DND-41 (cell line): ENCODE measurements around the gene DET1.
A peak's percentile ranks its signal among the peaks of the same experiment; 100 is the strongest.
"Not testable (repeated sequence)": the region's sequence is repeated elsewhere in the genome, so short reads cannot be mapped to it uniquely, and the experiment has no call there.

ENCODE experiments used
- ATAC-seq: fragments of 200-7000 bp; cut with Tn5 transposase; 3 replicates; pipeline ENCODE4 v1.9.1; 2021; ENCODE audit warnings: low read depth; ENCODE audit not compliant: insufficient read depth
- DNase-seq: peaks from one replicate; pipeline ENCODE4 v3.0.0-alpha.2; 2020
- H2AFZ ChIP-seq: 2 replicates; pipeline ENCODE4 v1.6.0; 2012; ENCODE audit warnings: low read depth, low read length
- H3K27ac ChIP-seq: 2 replicates; pipeline ENCODE4 v1.5.1; 2012; ENCODE audit warnings: low read length, inconsistent platforms
- H3K27me3 ChIP-seq: fragments of 200-600 bp; sonication (generic); 2 replicates; pipeline ENCODE4 v1.6.0; 2012; ENCODE audit warnings: low read length, mild to moderate bottlenecking, inconsistent platforms; ENCODE audit not compliant: insufficient read depth, poor library complexity
- H3K36me3 ChIP-seq: 2 replicates; pipeline ENCODE4 v1.5.1; 2012; ENCODE audit warnings: low read length, inconsistent platforms; ENCODE audit not compliant: insufficient read depth
- H3K4me1 ChIP-seq: 2 replicates; pipeline ENCODE4 v1.5.1; 2012; ENCODE audit warnings: mild to moderate bottlenecking, low read length; ENCODE audit not compliant: insufficient read depth
- H3K4me2 ChIP-seq: 2 replicates; pipeline ENCODE4 v1.6.0; 2012; ENCODE audit warnings: mild to moderate bottlenecking, moderate library complexity, low read length, inconsistent platforms; ENCODE audit not compliant: insufficient read depth
- H3K4me3 ChIP-seq, 2 experiments: fragments of 200-600 bp in 1 of 2; shearing (Covaris generic) in 1 of 2; 2 replicates each; pipeline ENCODE4 v1.5.1; 2012 to 2016; ENCODE audit warnings: inconsistent platforms in 2 of 2, low read length in 2 of 2, mild to moderate bottlenecking in 2 of 2, low read depth in 1 of 2, moderate library complexity in 1 of 2
- H3K79me2 ChIP-seq: 2 replicates; pipeline ENCODE4 v1.6.0; 2012; ENCODE audit warnings: low read length, inconsistent platforms; ENCODE audit not compliant: insufficient read depth
- H3K9ac ChIP-seq: 2 replicates; pipeline ENCODE4 v1.6.0; 2012; ENCODE audit warnings: low read depth, mild to moderate bottlenecking, inconsistent platforms, low read length, moderate library complexity
- H3K9me3 ChIP-seq: 2 replicates; pipeline ENCODE4 v1.5.1; 2012; ENCODE audit warnings: low read length, moderate library complexity, mild to moderate bottlenecking, inconsistent platforms; ENCODE audit not compliant: insufficient read depth, severe bottlenecking
- H4K20me1 ChIP-seq: 2 replicates; pipeline ENCODE4 v1.6.0; 2012; ENCODE audit warnings: low read length; ENCODE audit not compliant: insufficient read depth
- EZH2 ChIP-seq: IDR thresholded peaks from 3 replicates; pipeline ENCODE4 v1.6.1; 2012; ENCODE audit warnings: borderline replicate concordance, low read depth, mild to moderate bottlenecking, moderate library complexity, low read length, inconsistent platforms; ENCODE audit not compliant: severe bottlenecking
- TF ChIP-seq, protein P1 (sequence below): IDR thresholded peaks from 2 replicates; pipeline ENCODE4 v1.5.1; 2012; ENCODE audit warnings: borderline replicate concordance, low read length, moderate library complexity, mild to moderate bottlenecking; ENCODE audit not compliant: poor library complexity, severe bottlenecking; ENCODE audit errors: extremely low read depth

DET1 gene

DNA sequence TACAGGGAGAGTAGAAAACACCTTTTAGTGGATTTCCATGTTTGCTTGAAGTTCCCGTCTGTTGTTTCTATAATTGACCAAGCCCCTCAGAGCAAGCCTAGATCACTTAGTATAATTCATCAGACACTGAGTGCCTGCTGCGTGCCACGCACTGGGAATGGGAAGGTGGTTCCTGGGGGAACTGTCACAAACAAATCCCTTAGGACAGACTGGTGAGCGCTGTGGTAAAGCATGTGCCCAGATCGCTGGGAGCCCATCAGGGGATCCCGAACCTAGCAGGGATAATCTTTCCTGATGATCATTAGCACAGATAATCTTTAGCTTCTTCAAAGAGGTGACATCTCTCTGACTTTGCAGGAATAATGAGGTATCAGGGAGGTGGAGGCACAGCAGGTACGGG lies 69.4 kb downstream of the DET1 start:
- H3K4me2 ChIP-seq = no peak overlapping the region
- H3K27me3 ChIP-seq = no peaks in the 10 kb centered on the region
- peaks cover 57% of the 10 kb centered on the region for H3K36me3 ChIP-seq
- no peaks in the 10 kb centered on the region for H3K79me2 ChIP-seq
- H4K20me1 ChIP-seq = no peaks in the 10 kb centered on the region
- H3K4me3 ChIP-seq = no peak overlapping the region
- H3K4me1 ChIP-seq = no peaks in the 10 kb centered on the region
- no peak overlapping the region for H2AFZ ChIP-seq
- H3K27ac ChIP-seq = no peak overlapping the region
- H3K9ac ChIP-seq = no peak overlapping the region
- no peak for ATAC-seq
- no peaks in the 10 kb centered on the region for H3K9me3 ChIP-seq
- no peak for DNase-seq
- TF ChIP-seq, protein P1, sequence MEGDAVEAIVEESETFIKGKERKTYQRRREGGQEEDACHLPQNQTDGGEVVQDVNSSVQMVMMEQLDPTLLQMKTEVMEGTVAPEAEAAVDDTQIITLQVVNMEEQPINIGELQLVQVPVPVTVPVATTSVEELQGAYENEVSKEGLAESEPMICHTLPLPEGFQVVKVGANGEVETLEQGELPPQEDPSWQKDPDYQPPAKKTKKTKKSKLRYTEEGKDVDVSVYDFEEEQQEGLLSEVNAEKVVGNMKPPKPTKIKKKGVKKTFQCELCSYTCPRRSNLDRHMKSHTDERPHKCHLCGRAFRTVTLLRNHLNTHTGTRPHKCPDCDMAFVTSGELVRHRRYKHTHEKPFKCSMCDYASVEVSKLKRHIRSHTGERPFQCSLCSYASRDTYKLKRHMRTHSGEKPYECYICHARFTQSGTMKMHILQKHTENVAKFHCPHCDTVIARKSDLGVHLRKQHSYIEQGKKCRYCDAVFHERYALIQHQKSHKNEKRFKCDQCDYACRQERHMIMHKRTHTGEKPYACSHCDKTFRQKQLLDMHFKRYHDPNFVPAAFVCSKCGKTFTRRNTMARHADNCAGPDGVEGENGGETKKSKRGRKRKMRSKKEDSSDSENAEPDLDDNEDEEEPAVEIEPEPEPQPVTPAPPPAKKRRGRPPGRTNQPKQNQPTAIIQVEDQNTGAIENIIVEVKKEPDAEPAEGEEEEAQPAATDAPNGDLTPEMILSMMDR = no peak
- TF ChIP-seq EZH2 = no peak

DNA sequence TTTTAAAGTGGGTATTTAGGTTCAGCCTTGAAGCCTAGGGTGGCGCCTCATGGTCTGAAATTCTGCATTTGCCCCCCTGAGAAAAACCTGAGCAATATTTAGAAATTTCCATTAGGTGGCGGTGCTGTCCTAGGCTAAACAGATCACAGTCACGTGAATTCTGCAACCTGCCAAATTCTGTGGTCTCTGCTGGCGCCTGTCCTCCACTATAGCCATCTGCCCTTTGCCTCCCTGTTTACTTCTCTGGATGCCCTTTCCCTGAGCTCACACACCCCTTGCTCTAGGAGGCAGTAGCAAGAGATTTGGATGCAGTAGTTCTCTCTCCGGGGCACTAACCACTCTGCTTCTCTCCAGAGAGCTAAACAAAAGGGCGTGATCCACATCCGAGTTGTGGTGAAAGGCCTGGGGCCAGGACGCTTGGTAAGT lies 69.8 kb downstream of the DET1 start:
- H3K4me1 ChIP-seq = no peaks in the 10 kb centered on the region
- H2AFZ ChIP-seq = no peak overlapping the region
- H4K20me1 ChIP-seq = no peaks in the 10 kb centered on the region
- H3K4me2 ChIP-seq = no peak overlapping the region
- peaks cover under 1% of the 10 kb centered on the region; the same call in 1 of the 2 replicates for H3K79me2 ChIP-seq
- TF ChIP-seq, protein P1 = peak; percentile 59
- no peak for TF ChIP-seq EZH2
- H3K36me3 ChIP-seq = peaks cover 61% of the 10 kb centered on the region
- DNase-seq = peak; percentile 19
- no peak overlapping the region for H3K9ac ChIP-seq
- no peak overlapping the region for H3K4me3 ChIP-seq
- no peaks in the 10 kb centered on the region for H3K27me3 ChIP-seq
- H3K9me3 ChIP-seq = no peaks in the 10 kb centered on the region
- no peak overlapping the region for H3K27ac ChIP-seq
- peak; percentile 54 for ATAC-seq

DNA sequence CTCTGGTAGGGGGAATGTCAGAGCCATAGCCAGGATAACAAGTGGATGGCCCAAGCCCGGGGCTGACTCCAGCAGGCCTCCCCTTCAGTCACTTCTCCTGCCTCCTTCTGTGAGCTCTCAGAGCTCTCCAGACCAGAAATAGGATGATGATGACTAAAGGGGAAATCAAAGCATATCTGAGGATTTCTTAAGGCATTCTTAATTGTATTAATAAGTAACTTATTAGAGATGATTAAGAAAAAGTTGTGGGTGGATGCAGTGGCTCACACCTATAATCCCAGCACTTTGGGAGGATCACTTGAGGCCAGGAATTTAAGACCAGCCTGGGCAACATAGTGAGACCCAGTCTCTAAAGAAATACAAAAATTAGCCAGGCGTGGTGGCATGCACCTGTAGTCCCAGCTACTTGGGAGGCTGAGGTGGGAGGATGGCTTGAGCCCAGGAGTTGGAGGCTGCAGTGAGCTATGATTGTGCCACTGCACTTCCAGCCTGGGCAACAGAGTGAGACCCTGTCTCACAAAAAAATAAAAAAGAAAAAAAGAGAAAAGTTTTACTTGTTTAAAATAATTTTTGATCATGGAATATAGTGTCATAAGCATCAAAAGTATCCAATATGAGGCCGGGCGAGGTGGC lies 72.7 kb downstream of the DET1 start:
- peaks cover 65% of the 10 kb centered on the region for H3K36me3 ChIP-seq
- not testable (repeated sequence) for ATAC-seq, H3K4me1 ChIP-seq, H3K27me3 ChIP-seq, H3K4me2 ChIP-seq, H3K4me3 ChIP-seq, H3K9me3 ChIP-seq, DNase-seq, H3K27ac ChIP-seq, H2AFZ ChIP-seq, H3K79me2 ChIP-seq, H4K20me1 ChIP-seq, H3K9ac ChIP-seq

DNA sequence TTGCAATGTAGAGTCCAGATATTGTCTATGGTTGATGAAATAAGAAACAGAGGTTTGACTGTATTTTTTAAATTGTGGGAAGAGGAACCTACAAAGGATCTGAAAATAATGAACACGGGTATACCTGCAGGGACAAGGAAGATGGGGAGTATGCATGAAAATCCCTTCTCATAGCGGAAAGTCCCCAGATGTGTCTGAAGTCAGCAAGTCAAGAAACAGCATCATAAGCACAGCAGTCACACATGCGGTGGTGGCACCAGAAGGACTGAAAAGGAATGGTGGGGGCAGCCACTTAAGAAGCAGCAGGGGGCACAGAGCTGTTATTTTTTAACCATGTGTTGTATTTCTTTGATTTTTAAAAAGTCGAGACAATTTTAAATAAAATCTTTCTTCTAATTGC lies 74.3 kb downstream of the DET1 start:
- Histone ChIP-seq H3K79me2 (peaks cover 22% of the 10 kb centered on the region), H3K4me3 (no peak overlapping the region), H2AFZ (no peak overlapping the region), H3K27me3 (no peaks in the 10 kb centered on the region), H3K4me1 (peaks cover 15% of the 10 kb centered on the region), H3K4me2 (no peak overlapping the region), H3K9ac (no peak overlapping the region), H4K20me1 (no peaks in the 10 kb centered on the region), H3K27ac (no peak overlapping the region), H3K9me3 (no peaks in the 10 kb centered on the region), H3K36me3 (peaks cover 59% of the 10 kb centered on the region)
- no peak for ATAC-seq
- no peak for TF ChIP-seq EZH2
- TF ChIP-seq, protein P1 = no peak
- DNase-seq = no peak
